GM12865 (cell line): ENCODE data around the gene IL18BP.

Source experiments
- DNase-seq: peaks from one replicate; pipeline ENCODE4 v3.0.0; 2010; ENCODE audit warnings: low read depth
- H3K4me3 ChIP-seq: 2 replicates; pipeline ENCODE4 v1.5.1; 2011; ENCODE audit warnings: mild to moderate bottlenecking, low read depth, low read length, control low read depth
- CTCF ChIP-seq: IDR thresholded peaks from 2 replicates; pipeline ENCODE4 v1.5.1; 2011; ENCODE audit warnings: low read length, control low read depth, low read depth, inconsistent platforms; ENCODE audit not compliant: insufficient read depth; ENCODE audit errors: missing control alignments

The IL18BP gene

GRCh38 chr11:72000202-72000867 is 1.6 kb downstream of the IL18BP start:
- no peak for DNase-seq
- TF ChIP-seq CTCF: no peak
- no peak overlapping the region for H3K4me3 ChIP-seq

- no peak overlapping the region for H3K4me3 ChIP-seq
- TF ChIP-seq CTCF: no peak
- no peak for DNase-seq
Measured at GRCh38 chr11:72001285-72001684, 2.6 kb downstream of the IL18BP start.

- H3K4me3 ChIP-seq: no peak overlapping the region
- TF ChIP-seq CTCF: no peak
- DNase-seq: no peak
Measured at GRCh38 chr11:72001834-72002591, 3.3 kb downstream of the IL18BP start.

- no peak for TF ChIP-seq CTCF
- H3K4me3 ChIP-seq: no peak overlapping the region
- no peak for DNase-seq
Measured at GRCh38 chr11:72002841-72003775, 4.4 kb downstream of the IL18BP start.

- no peak overlapping the region for H3K4me3 ChIP-seq
- DNase-seq: no peak
- no peak for TF ChIP-seq CTCF
Measured at GRCh38 chr11:72003776-72004171, 5.1 kb downstream of the IL18BP start.

GRCh38 chr11:72004515-72005346 is 6.0 kb downstream of the IL18BP start:
- no peak for TF ChIP-seq CTCF
- no peak overlapping the region for H3K4me3 ChIP-seq
- DNase-seq: no peak
